ENCODE measurements around the gene XKR7.

XKR7 gene

DNA sequence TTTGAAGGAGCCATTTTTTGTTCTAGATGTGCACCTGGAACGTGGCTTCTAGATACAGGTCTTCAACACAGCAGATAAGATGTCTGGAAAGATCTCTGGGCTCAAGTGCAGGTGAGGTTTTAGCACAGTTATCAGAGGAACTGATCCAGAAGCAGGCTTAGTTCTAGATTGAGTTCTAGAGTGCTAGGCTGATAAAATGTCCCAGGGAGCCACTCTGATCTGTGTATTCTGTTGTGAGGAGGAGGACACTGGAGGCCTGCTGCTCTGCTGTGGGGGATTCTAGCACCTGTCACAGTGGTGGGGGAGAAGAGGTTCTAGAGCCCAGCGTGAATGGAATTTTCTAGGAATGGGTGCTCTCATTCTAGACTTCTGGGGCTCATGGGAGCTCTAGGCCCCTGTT, 30.3 kb downstream of the XKR7 start:
- TF ChIP-seq, protein P1, sequence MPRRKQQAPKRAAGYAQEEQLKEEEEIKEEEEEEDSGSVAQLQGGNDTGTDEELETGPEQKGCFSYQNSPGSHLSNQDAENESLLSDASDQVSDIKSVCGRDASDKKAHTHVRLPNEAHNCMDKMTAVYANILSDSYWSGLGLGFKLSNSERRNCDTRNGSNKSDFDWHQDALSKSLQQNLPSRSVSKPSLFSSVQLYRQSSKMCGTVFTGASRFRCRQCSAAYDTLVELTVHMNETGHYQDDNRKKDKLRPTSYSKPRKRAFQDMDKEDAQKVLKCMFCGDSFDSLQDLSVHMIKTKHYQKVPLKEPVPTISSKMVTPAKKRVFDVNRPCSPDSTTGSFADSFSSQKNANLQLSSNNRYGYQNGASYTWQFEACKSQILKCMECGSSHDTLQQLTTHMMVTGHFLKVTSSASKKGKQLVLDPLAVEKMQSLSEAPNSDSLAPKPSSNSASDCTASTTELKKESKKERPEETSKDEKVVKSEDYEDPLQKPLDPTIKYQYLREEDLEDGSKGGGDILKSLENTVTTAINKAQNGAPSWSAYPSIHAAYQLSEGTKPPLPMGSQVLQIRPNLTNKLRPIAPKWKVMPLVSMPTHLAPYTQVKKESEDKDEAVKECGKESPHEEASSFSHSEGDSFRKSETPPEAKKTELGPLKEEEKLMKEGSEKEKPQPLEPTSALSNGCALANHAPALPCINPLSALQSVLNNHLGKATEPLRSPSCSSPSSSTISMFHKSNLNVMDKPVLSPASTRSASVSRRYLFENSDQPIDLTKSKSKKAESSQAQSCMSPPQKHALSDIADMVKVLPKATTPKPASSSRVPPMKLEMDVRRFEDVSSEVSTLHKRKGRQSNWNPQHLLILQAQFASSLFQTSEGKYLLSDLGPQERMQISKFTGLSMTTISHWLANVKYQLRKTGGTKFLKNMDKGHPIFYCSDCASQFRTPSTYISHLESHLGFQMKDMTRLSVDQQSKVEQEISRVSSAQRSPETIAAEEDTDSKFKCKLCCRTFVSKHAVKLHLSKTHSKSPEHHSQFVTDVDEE (CRISPR knock-in tag; IDR thresholded peaks at IDR 0.05), result no peak
- TF ChIP-seq CSDC2 (CRISPR knock-in tag; IDR thresholded peaks at IDR 0.05), result no peak
- no peak for TF ChIP-seq ISL1 (CRISPR knock-in tag; IDR thresholded peaks at IDR 0.05)
- no peak for TF ChIP-seq ARNTL (CRISPR knock-in tag; IDR thresholded peaks at IDR 0.05; ENCODE audit: borderline replicate concordance, low read depth)
- no peak for TF ChIP-seq GLIS3 (CRISPR knock-in tag; IDR thresholded peaks at IDR 0.05)
- TF ChIP-seq, protein P2, sequence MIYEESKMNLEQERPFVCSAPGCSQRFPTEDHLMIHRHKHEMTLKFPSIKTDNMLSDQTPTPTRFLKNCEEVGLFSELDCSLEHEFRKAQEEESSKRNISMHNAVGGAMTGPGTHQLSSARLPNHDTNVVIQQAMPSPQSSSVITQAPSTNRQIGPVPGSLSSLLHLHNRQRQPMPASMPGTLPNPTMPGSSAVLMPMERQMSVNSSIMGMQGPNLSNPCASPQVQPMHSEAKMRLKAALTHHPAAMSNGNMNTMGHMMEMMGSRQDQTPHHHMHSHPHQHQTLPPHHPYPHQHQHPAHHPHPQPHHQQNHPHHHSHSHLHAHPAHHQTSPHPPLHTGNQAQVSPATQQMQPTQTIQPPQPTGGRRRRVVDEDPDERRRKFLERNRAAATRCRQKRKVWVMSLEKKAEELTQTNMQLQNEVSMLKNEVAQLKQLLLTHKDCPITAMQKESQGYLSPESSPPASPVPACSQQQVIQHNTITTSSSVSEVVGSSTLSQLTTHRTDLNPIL (CRISPR knock-in tag; IDR thresholded peaks at IDR 0.05; ENCODE audit: low read depth), result no peak
- no peak for TF ChIP-seq ZNF565 (CRISPR knock-in tag; conservative IDR thresholded peaks at IDR 0.05; ENCODE audit: low read depth)
- no peak for TF ChIP-seq ZNF8 (CRISPR knock-in tag; IDR thresholded peaks at IDR 0.05)
- TF ChIP-seq, protein P3, sequence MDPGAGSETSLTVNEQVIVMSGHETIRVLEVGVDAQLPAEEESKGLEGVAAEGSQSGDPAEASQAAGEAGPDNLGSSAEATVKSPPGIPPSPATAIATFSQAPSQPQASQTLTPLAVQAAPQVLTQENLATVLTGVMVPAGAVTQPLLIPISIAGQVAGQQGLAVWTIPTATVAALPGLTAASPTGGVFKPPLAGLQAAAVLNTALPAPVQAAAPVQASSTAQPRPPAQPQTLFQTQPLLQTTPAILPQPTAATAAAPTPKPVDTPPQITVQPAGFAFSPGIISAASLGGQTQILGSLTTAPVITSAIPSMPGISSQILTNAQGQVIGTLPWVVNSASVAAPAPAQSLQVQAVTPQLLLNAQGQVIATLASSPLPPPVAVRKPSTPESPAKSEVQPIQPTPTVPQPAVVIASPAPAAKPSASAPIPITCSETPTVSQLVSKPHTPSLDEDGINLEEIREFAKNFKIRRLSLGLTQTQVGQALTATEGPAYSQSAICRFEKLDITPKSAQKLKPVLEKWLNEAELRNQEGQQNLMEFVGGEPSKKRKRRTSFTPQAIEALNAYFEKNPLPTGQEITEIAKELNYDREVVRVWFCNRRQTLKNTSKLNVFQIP (CRISPR knock-in tag; IDR thresholded peaks at IDR 0.05; ENCODE audit: borderline replicate concordance, low read depth), result no peak
- TF ChIP-seq OSR1 (CRISPR knock-in tag; IDR thresholded peaks at IDR 0.05), result no peak
- TF ChIP-seq ZNF70 (CRISPR knock-in tag; IDR thresholded peaks at IDR 0.05), result no peak
- no peak for TF ChIP-seq BACH2 (CRISPR knock-in tag; IDR thresholded peaks at IDR 0.05; ENCODE audit: borderline replicate concordance)
- TF ChIP-seq, protein P4, sequence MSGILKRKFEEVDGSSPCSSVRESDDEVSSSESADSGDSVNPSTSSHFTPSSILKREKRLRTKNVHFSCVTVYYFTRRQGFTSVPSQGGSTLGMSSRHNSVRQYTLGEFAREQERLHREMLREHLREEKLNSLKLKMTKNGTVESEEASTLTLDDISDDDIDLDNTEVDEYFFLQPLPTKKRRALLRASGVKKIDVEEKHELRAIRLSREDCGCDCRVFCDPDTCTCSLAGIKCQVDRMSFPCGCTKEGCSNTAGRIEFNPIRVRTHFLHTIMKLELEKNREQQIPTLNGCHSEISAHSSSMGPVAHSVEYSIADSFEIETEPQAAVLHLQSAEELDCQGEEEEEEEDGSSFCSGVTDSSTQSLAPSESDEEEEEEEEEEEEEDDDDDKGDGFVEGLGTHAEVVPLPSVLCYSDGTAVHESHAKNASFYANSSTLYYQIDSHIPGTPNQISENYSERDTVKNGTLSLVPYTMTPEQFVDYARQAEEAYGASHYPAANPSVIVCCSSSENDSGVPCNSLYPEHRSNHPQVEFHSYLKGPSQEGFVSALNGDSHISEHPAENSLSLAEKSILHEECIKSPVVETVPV (CRISPR knock-in tag; IDR thresholded peaks at IDR 0.05), result no peak
- ATAC-seq, result no peak

DNA sequence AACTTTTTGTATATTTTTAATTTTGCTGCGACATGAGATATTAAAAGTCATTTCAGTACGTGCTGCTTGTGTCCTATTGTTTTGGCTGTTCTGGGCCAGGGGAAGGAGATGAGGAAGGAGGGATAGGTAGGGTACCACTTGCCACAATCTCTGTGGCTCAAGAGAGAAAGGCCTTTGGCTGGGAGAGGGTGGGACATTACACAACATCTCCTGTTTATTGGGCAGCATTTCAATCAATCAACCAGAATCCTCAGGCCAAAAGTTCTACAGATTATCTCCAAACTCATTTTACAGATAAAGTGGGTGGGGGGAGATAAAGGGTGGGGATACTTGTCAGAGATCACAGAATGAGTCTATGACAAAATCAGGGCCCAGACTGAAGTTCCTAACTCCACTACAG, 35.4 kb downstream of the XKR7 start:
- ATAC-seq, result no peak
- no peak for TF ChIP-seq ESRRG (CRISPR knock-in tag; IDR thresholded peaks at IDR 0.05)
- TF ChIP-seq ZNF70 (CRISPR knock-in tag; IDR thresholded peaks at IDR 0.05), result no peak
- TF ChIP-seq, protein P5, sequence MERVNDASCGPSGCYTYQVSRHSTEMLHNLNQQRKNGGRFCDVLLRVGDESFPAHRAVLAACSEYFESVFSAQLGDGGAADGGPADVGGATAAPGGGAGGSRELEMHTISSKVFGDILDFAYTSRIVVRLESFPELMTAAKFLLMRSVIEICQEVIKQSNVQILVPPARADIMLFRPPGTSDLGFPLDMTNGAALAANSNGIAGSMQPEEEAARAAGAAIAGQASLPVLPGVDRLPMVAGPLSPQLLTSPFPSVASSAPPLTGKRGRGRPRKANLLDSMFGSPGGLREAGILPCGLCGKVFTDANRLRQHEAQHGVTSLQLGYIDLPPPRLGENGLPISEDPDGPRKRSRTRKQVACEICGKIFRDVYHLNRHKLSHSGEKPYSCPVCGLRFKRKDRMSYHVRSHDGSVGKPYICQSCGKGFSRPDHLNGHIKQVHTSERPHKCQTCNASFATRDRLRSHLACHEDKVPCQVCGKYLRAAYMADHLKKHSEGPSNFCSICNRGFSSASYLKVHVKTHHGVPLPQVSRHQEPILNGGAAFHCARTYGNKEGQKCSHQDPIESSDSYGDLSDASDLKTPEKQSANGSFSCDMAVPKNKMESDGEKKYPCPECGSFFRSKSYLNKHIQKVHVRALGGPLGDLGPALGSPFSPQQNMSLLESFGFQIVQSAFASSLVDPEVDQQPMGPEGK (CRISPR knock-in tag; IDR thresholded peaks at IDR 0.05; ENCODE audit: borderline replicate concordance), result no peak

DNA sequence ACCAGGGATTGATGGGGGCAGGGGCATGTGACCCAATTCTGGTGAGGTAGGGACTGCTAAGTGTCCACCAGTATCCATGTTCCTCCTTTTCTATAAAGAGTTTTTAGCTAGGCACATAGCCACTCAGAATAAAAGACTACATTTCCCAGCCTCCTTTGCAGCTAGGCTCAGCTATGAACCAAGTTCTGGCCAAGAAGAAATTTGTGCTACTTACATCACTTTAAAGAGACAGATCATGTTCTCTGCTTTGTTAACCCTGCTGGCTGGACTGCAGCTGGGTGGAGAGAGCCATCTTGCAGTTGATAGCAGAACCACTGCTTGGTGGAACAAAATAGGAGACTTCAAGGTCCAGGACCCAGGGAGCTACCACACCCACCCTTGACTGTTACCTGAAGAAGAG, 37.0 kb downstream of the XKR7 start:
- no peak for TF ChIP-seq OSR1 (CRISPR knock-in tag; IDR thresholded peaks at IDR 0.05)
- TF ChIP-seq ZC3H10 (CRISPR knock-in tag; IDR thresholded peaks at IDR 0.05), result no peak
- TF ChIP-seq TCF4 (CRISPR knock-in tag; IDR thresholded peaks at IDR 0.05; ENCODE audit: borderline replicate concordance), result no peak
- TF ChIP-seq, protein P5 (CRISPR knock-in tag; IDR thresholded peaks at IDR 0.05; ENCODE audit: borderline replicate concordance), result no peak
- no peak for TF ChIP-seq RARB (CRISPR knock-in tag; IDR thresholded peaks at IDR 0.05)
- no peak for TF ChIP-seq ZFP3 (CRISPR knock-in tag; IDR thresholded peaks at IDR 0.05)
- TF ChIP-seq BACH2 (CRISPR knock-in tag; IDR thresholded peaks at IDR 0.05; ENCODE audit: borderline replicate concordance), result no peak
- TF ChIP-seq TOX (CRISPR knock-in tag; IDR thresholded peaks at IDR 0.05; ENCODE audit: borderline replicate concordance), result no peak
- ATAC-seq, result peak; percentile 72
